Skeletal muscle cell (primary cell): ENCODE results near the gene SEC31A.
"Not testable (repeated sequence)": the region's sequence is repeated elsewhere in the genome, so short reads cannot be mapped to it uniquely, and the experiment has no call there.

Experiments used
- DNase-seq: peaks from one replicate; pipeline ENCODE4 v3.0.0-alpha.2; 2010; ENCODE audit warnings: low read depth
- H3K4me3 ChIP-seq: 2 replicates; pipeline ENCODE4 v1.5.1; 2011; ENCODE audit warnings: low read depth, mild to moderate bottlenecking, control low read depth, low read length, moderate library complexity

The SEC31A gene

GRCh38 chr4:82848706-82849105 lies 42.2 kb downstream of the SEC31A start:
- DNase-seq, result no peak
- H3K4me3 ChIP-seq, result no peak overlapping the region

GRCh38 chr4:82842593-82842992 lies 48.4 kb downstream of the SEC31A start:
- H3K4me3 ChIP-seq, result no peak overlapping the region
- no peak for DNase-seq

DNA sequence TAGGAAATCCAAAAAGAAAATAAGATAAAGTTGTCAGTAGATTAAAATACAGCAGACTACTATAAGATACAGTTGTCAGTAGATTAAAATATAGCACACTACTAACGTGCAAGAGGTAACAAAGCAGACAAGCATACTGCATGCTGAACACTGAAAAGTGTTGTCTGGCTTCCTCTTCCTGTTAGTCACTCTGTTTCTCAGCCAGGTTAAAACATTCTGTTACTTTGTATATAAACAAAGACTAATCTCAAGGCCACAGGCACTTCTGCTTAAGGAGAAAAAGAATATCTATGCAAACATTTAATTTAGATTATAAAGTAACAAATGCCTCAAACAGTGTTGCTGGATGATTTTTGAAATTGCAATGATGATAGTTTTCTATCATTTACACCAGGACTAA lies 51.3 kb downstream of the SEC31A start:
- no peak overlapping the region for H3K4me3 ChIP-seq
- DNase-seq, result no peak

- DNase-seq, result peak; percentile 40
Measured at GRCh38 chr4:82833696-82834313, 57.1 kb downstream of the SEC31A start.

DNA sequence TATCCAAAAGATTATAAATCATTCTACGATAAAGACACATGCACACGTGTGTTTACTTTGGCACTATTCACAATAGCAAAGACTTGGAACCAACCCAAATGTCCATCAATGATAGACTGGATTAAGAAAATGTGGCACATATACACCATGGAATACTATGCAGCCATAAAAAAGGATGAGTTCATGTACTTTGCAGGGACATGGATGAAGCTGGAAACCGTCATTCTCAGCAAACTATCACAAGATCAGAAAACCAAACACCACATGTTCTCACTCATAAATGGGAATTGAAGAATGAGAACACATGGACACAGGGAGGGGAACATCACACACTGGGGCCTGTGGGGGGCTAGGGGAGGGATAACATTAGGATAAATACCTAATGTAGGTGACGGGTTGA lies 57.9 kb downstream of the SEC31A start:
- H3K4me3 ChIP-seq, DNase-seq: not testable (repeated sequence)

More at GRCh38 chr4:82833696-82834313, 57.1 kb downstream of the SEC31A start:
- H3K4me3 ChIP-seq, result no peak overlapping the region

DNA sequence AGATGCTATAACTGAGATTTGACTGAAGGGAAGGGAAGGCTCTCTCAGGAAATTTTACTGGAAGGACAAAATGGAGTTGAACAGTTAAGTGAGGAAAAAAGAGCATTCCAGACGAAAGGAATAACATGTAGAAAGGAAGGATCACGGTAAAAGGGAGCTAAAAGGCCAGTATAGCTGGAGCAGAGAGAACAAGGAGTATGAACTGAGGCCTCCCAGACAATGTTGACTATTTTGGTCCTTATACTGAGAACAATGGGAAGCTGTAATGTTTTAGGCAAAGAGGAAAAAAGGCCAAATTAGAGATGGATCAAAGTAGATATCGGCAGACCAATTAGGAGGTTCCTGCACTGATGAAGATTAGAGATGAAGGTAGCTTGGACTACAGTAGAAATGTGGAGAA lies 65.5 kb downstream of the SEC31A start:
- no peak for DNase-seq
- no peak overlapping the region for H3K4me3 ChIP-seq

- no peak overlapping the region for H3K4me3 ChIP-seq
- no peak for DNase-seq
Measured at GRCh38 chr4:82823062-82823461, 67.9 kb downstream of the SEC31A start.

DNA sequence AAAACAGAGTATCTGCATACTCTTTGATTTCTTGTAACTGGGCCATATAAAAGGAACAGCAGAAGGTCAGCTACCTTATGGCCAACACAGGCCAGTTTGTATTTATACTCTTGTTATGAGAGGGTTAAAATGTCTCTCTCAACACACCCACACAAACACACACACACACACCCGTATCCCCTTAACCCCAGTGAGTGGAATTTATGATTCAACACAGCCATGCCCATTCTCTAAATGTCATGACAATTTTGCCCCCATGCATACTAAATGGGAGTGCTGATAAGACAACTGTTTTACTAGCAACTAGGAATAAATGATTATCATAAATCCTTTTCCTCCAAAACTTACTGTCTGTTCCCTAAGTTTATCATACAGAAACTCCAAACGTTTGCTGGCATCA lies 70.3 kb downstream of the SEC31A start:
- DNase-seq, result no peak
- no peak overlapping the region for H3K4me3 ChIP-seq

GRCh38 chr4:82818664-82819662 lies 72.0 kb downstream of the SEC31A start:
- H3K4me3 ChIP-seq, result no peak overlapping the region
- DNase-seq, result no peak

- not testable (repeated sequence) for DNase-seq, H3K4me3 ChIP-seq
Measured at GRCh38 chr4:82816874-82817273, 74.1 kb downstream of the SEC31A start.

DNA sequence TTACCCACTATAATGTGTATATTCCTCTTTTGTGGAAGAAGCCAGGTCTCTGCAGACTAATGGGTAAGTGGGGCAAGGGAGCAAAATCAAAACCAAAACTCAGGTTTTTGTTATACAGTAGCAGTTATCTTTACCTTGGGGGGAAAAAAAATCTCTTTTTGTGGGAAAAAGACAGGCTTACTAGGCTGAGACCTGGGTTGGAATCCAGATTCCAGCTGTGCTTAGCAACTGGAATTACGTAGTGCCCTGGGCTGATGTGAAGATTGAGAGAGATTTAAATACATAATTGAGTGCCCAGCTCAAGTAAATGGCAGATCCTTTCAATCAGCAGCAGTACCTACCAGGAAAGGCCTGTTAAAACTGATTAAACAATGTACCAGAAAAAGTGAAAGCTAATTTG lies 76.9 kb downstream of the SEC31A start:
- DNase-seq, result no peak
- H3K4me3 ChIP-seq, result no peak overlapping the region

DNA sequence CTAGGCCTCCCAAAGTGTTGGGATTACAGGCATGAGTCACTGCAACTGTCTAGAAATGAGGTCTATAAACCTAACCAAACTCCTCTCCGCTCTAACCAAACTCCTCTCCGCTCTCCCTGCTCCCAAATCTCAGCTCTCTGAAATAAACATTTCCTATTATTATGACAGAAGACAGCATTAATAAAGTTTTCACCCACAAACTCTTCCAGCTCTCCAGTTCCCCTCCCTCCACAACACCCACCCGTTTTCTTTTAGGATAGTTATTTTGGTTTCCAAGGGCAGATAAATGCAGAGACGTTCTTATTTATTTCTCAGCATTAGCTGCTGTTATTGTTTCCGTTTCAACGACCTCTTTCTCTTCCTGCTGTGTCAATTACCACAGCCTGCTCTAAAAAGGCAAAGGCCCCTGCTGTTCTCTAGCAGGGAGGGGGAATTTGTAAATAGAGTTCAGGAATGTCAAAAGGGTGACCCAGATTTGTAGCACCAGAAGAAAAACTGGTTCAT lies 79.1 kb downstream of the SEC31A start:
- H3K4me3 ChIP-seq, result no peak overlapping the region
- no peak for DNase-seq

DNA sequence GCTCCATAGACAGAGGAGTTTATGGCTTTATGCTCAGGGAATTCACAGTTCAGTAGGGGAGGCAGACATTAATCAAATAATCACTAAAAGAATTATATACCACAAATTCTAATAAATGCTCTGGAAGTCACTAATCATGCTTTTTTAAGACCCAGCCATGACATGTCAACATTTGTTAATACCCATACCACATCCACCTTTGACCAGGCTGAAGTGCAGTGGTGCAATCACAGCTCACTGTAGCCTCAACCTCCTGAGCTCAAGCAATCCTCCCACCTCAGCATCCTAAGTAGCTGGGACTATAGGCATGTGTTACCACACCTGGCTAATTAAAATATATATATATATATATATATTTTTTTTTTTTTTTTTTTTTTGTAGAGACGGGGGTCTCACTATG lies 79.6 kb downstream of the SEC31A start:
- H3K4me3 ChIP-seq, result no peak overlapping the region
- no peak for DNase-seq

DNA sequence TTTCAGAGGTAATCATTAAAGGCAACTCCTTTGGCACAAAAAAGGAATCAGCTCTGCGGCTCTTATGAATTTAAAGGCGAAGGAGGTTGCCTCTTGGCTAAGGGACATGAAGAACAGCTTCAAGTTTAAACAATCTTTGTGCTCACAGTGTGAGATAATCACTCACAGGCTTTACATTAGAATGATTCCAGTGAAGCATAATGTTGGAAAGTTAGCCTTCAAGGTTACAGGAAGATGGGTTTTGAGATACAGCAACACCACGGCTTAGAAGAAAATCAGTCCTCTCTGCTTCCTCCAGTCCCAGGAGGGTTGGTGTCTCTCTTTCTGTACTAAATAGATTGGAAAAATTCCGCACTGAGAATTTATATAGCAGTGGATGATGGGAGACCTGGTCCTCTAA lies 80.8 kb downstream of the SEC31A start:
- no peak for DNase-seq
- H3K4me3 ChIP-seq, result no peak overlapping the region

- no peak for DNase-seq
- H3K4me3 ChIP-seq, result no peak overlapping the region
Measured at GRCh38 chr4:82809619-82810018, 81.3 kb downstream of the SEC31A start.

GRCh38 chr4:82803746-82804145 lies 87.2 kb downstream of the SEC31A start:
- no peak for DNase-seq
- H3K4me3 ChIP-seq, result no peak overlapping the region

- DNase-seq, result no peak
- no peak overlapping the region for H3K4me3 ChIP-seq
Measured at GRCh38 chr4:82802911-82803310, 88.0 kb downstream of the SEC31A start.

GRCh38 chr4:82801910-82802521 lies 88.9 kb downstream of the SEC31A start:
- no peak for DNase-seq
- H3K4me3 ChIP-seq, result no peak overlapping the region

DNA sequence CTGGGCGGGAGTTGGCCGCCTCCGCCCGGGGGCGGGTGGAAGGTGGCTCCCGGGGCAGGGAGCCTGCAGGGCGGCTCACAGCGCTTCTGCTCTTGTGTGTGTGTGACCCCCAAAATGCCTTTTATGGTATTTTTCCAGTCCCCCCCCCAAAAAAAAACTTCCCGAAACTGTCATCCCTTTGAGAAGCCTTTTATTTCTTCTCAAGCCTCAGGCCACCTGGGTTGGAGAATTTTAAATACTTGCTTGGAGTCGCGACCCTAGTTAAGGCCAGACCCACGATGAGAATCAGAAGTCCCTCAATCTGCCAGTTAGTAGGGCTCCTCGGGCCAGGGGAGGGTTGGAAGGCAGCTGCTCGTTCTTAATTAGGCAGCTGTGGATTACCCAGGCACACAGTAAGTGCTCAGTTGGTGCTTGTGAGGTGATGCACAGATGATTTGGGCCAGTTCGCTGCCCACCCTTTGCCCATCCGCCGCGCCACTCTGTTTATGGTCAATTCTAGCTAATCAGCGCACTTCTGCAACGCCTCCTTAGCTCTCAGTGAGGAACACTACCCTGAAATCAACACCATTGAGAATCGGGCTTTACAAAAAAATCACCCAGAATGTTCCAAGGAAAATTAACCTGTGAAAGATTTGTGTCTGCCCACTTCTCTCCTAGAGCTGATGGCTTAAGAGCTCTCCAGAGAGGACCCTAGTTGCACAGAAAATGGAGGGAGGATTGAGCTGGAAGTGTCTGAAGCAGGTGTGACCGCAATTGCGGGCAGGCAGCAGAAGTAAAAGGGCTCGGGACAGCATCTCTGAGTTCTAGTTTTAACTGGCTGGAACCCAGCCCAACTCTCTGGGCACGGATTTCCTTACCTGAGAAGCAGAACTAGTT lies 91.7 kb downstream of the SEC31A start:
- peak overlapping the region; percentile 71 for H3K4me3 ChIP-seq
- no peak for DNase-seq
